Upper lobe of left lung (tissue), 6 donors: ENCODE measurements around the gene PCIF1. TPM values are rescaled to one million over a fixed set of nuclear protein-coding genes. Genes with fewer than 3 reads are reported as not detected.
"Not testable (repeated sequence)": the region's sequence is repeated elsewhere in the genome, so short reads cannot be mapped to it uniquely, and the experiment has no call there.

Source experiments
- ATAC-seq, 2 donors: fragments of 200-7000 bp; cut with Tn5 transposase; one replicate each; pipeline ENCODE4 v1.9.1; 2022; ENCODE audit warnings: mild to moderate bottlenecking in 2 of 2, moderate library complexity in 2 of 2; ENCODE audit not compliant: low FRiP score in 2 of 2
- DNase-seq, 2 donors: peaks; one replicate each; pipeline ENCODE4 v3.0.0-alpha.2; 2019 to 2020
- H3K27ac ChIP-seq, 4 donors: fragments of 200-600 bp; sonication (generic); one replicate each; pipeline ENCODE4 v1.5.1; 2016 to 2019
- H3K27me3 ChIP-seq, 4 donors: fragments of 200-600 bp; sonication (generic); one replicate each; pipeline ENCODE4 v1.5.1; 2017 to 2019
- H3K36me3 ChIP-seq, 4 donors: fragments of 200-600 bp; sonication (generic); one replicate each; pipeline ENCODE4 v1.5.1; 2016 to 2019
- H3K4me1 ChIP-seq, 4 donors: fragments of 200-600 bp; sonication (generic); one replicate each; pipeline ENCODE4 v1.5.1; 2018 to 2019
- H3K4me3 ChIP-seq, 4 donors: fragments of 200-600 bp; sonication (generic); one replicate each; pipeline ENCODE4 v1.5.1; 2017 to 2019; ENCODE audit warnings: mild to moderate bottlenecking in 2 of 4, moderate library complexity in 1 of 4
- H3K9me3 ChIP-seq, 4 donors: fragments of 200-600 bp; sonication (generic); one replicate each; pipeline ENCODE4 v1.5.1; 2018 to 2019
- EP300 ChIP-seq, 4 donors: sonication (generic); formaldehyde crosslinking; IDR thresholded peaks; one replicate each; pipeline ENCODE4 v1.5.1; 2017; ENCODE audit warnings: antibody characterized with exemption in 4 of 4, control low read depth in 2 of 4
- POLR2A ChIP-seq, 4 donors: fragments of 450-650 bp; IDR thresholded peaks; one replicate each; pipeline ENCODE4 v1.5.1; 2016 to 2017; ENCODE audit warnings: antibody characterized with exemption in 4 of 4, mild to moderate bottlenecking in 2 of 4
- POLR2AphosphoS5 ChIP-seq, 2 donors: sonication (generic); formaldehyde crosslinking; IDR thresholded peaks; one replicate each; pipeline ENCODE4 v1.5.1; 2017; ENCODE audit warnings: antibody characterized with exemption in 2 of 2
- WGBS, 2 donors: methylation state at CpG; one replicate each; pipeline ENCODE4 v1.1.5; 2017 to 2018; 5-methylcytosine and 5-hydroxymethylcytosine counted together
- total RNA-seq, 6 donors: library from RNA; depleted of rRNA in 4 of 6; stranded (reverse); fragments of >200 nt in 4 of 6; gene quantifications; one replicate each; pipeline versions ENCODE4 v1.1.0 to v1.2.1, GENCODE V29; 2016 to 2021
- TF ChIP-seq, protein P1 (sequence below), 6 experiments: fragments of 450-650 bp in 4 of 6; fragments of 200-600 bp in 2 of 6; sonication (generic) in 2 of 6; IDR thresholded peaks; one replicate each; pipeline ENCODE4 v1.5.1; 2016 to 2019; ENCODE audit warnings: antibody characterized with exemption in 6 of 6
- donor health status: DM: no; HTN: no; CAD: no; lungs with moderate emphysema.
- donor health status: DM: no; HTN: yes; CAD: no; lungs with severe emphysema.

The PCIF1 gene
- total RNA-seq, 6 donors from 2014 or later = 41.7 to 59.7 (median 47.1) TPM

DNA sequence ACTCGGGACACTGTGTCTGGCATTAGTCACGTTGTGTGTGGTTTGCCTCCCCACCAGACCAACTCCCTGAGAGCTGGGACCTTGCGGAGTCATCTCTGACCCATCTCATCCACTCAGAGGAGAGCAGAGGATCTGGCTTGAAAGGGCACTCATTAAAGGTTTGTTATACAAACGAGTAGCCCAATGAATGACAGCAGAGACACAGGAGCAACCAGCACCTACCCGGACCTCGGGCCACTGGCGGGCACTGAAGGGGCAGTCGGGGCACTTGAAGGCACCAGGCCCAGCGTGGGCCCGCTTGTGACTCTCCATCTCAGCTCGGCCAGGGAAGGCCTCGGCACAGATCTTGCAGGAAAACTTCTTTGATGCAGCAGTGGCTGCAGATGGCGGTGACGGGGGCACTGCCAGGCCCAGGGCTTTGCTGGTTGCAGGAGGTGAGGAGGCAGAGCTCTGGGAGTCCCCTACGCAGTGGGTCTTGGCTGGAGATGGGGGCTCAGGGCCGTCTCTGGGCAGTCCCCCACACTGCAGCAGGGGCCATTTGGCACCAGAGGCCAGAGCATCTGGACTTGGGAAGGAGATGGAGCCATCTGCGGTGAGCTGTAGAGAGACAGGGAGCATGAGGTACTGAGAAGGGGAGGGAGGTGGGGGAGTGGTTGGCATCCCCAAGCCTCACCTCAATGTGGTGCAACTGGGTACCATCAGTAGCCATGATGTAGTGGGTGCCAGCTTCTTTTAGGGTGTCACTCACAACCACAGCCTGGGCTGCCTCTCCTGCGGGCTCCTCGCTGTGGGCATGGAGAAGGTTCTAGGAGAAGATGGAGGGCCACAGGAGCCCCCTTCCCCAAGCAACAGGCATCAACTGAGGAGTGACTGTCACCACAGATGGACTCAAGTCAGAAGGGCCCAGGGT lies 17.7 kb downstream of the PCIF1 start:
- ATAC-seq (no peak), DNase-seq (no peak)
- Histone ChIP-seq H3K27ac (no peak overlapping the region), H3K9me3 (no peaks in the 10 kb centered on the region), H3K4me1 (peaks cover 0 to 4% (median 0%) of the 10 kb centered on the region in 4 donors), H3K27me3 (no peaks in the 10 kb centered on the region), H3K4me3 (no peak overlapping the region), H3K36me3 (peaks cover 24 to 90% (median 75%) of the 10 kb centered on the region in 4 donors)
- WGBS, 2 donors = 89 to 92% methylated on average over 4 to 15 of the region's 19 CpGs
- TF ChIP-seq, protein P1, sequence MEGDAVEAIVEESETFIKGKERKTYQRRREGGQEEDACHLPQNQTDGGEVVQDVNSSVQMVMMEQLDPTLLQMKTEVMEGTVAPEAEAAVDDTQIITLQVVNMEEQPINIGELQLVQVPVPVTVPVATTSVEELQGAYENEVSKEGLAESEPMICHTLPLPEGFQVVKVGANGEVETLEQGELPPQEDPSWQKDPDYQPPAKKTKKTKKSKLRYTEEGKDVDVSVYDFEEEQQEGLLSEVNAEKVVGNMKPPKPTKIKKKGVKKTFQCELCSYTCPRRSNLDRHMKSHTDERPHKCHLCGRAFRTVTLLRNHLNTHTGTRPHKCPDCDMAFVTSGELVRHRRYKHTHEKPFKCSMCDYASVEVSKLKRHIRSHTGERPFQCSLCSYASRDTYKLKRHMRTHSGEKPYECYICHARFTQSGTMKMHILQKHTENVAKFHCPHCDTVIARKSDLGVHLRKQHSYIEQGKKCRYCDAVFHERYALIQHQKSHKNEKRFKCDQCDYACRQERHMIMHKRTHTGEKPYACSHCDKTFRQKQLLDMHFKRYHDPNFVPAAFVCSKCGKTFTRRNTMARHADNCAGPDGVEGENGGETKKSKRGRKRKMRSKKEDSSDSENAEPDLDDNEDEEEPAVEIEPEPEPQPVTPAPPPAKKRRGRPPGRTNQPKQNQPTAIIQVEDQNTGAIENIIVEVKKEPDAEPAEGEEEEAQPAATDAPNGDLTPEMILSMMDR (IDR thresholded peaks at IDR 0.05) = no peak
- TF ChIP-seq POLR2AphosphoS5 (IDR thresholded peaks at IDR 0.05) = no peak
- no peak for TF ChIP-seq EP300 (IDR thresholded peaks at IDR 0.05)
- TF ChIP-seq POLR2A (IDR thresholded peaks at IDR 0.05) = no peak

GRCh38 chr20:45952861-45953260 lies 18.4 kb downstream of the PCIF1 start:
- Histone ChIP-seq H3K4me1 (no peaks in the 10 kb centered on the region), H3K27ac (no peak overlapping the region), H3K27me3 (no peaks in the 10 kb centered on the region), H3K4me3 (no peak overlapping the region), H3K36me3 (peaks cover 29 to 90% (median 75%) of the 10 kb centered on the region in 4 donors), H3K9me3 (no peaks in the 10 kb centered on the region)
- ATAC-seq (no peak), DNase-seq (no peak)
- no peak for TF ChIP-seq POLR2A (IDR thresholded peaks at IDR 0.05)
- TF ChIP-seq, protein P1 (IDR thresholded peaks at IDR 0.05) = no peak
- TF ChIP-seq POLR2AphosphoS5 (IDR thresholded peaks at IDR 0.05) = no peak
- TF ChIP-seq EP300 (IDR thresholded peaks at IDR 0.05) = no peak
- WGBS, 2 donors = 89 to 93% methylated on average over 4 to 5 of the region's 5 CpGs

DNA sequence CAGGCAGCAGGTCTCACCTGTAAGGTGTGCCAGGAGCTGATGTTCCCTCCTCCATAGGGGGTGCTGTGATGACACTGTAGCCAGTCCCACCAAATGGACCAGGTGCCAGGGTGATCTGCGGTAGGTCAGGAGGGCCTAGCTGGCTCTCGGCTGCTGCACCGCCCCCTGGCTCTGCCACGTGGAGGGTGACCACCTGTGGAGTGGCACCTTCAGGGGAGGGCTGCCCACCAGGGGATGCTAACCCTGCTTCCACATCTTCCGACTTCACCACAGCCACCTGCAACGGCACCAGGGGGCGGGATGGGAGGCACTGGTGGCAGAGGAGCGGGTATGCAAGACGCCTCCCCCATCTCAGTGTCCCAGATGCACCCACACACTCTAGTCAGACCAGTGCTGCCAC lies 19.2 kb downstream of the PCIF1 start:
- no peaks in the 10 kb centered on the region for H3K9me3 ChIP-seq
- DNase-seq = no peak
- H3K4me3 ChIP-seq = no peak overlapping the region
- no peaks in the 10 kb centered on the region for H3K27me3 ChIP-seq
- WGBS, 2 donors = 85 to 90% methylated on average over 5 to 7 of the region's 9 CpGs
- H3K27ac ChIP-seq = no peak overlapping the region
- ATAC-seq = no peak
- H3K36me3 ChIP-seq = peaks cover 31 to 90% (median 75%) of the 10 kb centered on the region in 4 donors
- no peaks in the 10 kb centered on the region for H3K4me1 ChIP-seq
- TF ChIP-seq POLR2A (IDR thresholded peaks at IDR 0.05) = no peak
- TF ChIP-seq EP300 (IDR thresholded peaks at IDR 0.05) = no peak

DNA sequence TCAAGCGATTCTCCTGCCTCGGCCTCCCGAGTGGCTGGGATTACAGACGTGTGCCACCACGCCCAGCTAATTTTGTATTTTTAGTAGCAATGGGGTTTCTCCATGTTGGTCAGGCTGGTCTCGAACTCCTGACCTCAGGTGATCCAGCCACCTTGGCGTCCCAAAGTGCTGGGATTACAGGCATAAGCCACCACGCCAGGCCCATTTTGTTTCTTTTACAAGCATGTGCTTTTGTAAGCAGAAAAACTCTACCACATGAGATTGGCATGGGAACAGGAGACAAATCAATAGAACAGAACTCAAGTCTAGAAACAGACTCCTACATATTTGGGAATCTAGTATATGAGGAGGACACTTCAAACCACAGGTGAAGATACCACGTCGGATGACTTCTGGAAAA lies 21.8 kb downstream of the PCIF1 start:
- not testable (repeated sequence) for ATAC-seq
- H3K36me3 ChIP-seq = peaks cover 41 to 90% (median 76%) of the 10 kb centered on the region in 4 donors

GRCh38 chr20:45957021-45957941 lies 22.8 kb downstream of the PCIF1 start:
- ATAC-seq (no peak), DNase-seq (no peak)
- Histone ChIP-seq H3K27ac (no peak overlapping the region), H3K9me3 (no peaks in the 10 kb centered on the region), H3K36me3 (peaks cover 40 to 90% (median 76%) of the 10 kb centered on the region in 4 donors), H3K4me3 (no peak overlapping the region), H3K27me3 (no peaks in the 10 kb centered on the region), H3K4me1 (no peaks in the 10 kb centered on the region)
- TF ChIP-seq POLR2AphosphoS5 (IDR thresholded peaks at IDR 0.05) (no peak), POLR2A (IDR thresholded peaks at IDR 0.05) (no peak), EP300 (IDR thresholded peaks at IDR 0.05) (no peak)
- TF ChIP-seq, protein P1 (IDR thresholded peaks at IDR 0.05) = no peak
- 85 to 91% methylated on average over 15 to 19 of the region's 19 CpGs for WGBS, 2 donors

More for the DNA sequence above, 21.8 kb downstream of the PCIF1 start:
- 92 to 95% methylated on average over 10 of the region's 10 CpGs for WGBS, 2 donors
- not testable (repeated sequence) for H3K27me3 ChIP-seq, DNase-seq, H3K4me1 ChIP-seq, H3K4me3 ChIP-seq, H3K27ac ChIP-seq, H3K9me3 ChIP-seq
